Thyroid gland (tissue), 4 donors: ENCODE measurements around the gene S100A9.

Experiments used
- CTCF ChIP-seq, 6 experiments: fragments of 200-600 bp in 3 of 6; fragments of 450-650 bp in 3 of 6; sonication (generic) in 3 of 6; IDR thresholded peaks; one replicate each; pipeline ENCODE4 v1.5.1; 2016 to 2019; ENCODE audit warnings: antibody characterized with exemption in 6 of 6, mild to moderate bottlenecking in 2 of 6, inconsistent platforms in 1 of 6, moderate library complexity in 1 of 6
- POLR2A ChIP-seq, 2 donors: fragments of 450-650 bp; IDR thresholded peaks; one replicate each; pipeline ENCODE4 v1.6.1; 2017; ENCODE audit warnings: antibody characterized with exemption in 2 of 2, mild to moderate bottlenecking in 2 of 2, moderate library complexity in 1 of 2

- no peak for TF ChIP-seq CTCF (IDR thresholded peaks at IDR 0.05)
- no peak for TF ChIP-seq POLR2A (IDR thresholded peaks at IDR 0.05)
These were observed 40.4 kb downstream of the S100A9 start for GRCh38 chr1:153397924-153398651.
